ENCODE data around the gene AIG1.

DNA sequence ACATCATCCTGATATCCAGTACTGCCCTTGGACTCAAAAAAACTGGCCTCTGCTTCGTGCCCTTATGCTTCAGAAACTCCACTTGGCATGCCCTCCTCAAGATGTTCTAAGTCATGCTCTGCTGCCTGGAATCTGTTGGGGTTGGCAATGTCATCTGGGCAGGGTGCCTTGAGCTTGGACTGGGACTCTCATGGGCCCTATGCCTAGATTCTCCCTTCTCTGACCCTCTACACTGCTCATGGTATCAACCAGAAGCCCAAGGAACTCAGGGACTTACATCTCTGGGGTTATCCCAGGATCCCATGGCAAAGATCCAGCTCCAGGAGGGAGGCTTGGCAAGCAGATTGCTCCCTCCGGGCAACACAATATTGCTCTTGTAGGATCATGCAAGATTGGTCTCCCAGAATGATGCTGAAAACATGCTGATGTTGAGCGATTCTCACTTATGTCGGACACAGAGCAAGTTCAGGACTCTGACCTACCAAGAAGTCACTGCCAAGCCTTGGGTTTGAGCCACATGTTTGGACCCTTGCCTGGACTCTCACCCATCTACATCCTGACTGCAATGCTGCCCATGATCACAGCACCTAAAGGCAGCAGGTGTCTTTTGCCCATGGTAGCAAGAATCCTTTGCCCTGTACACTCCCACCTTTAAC, 301.0 kb downstream of the AIG1 start:
- TF ChIP-seq ZNF782 (CRISPR knock-in tag; IDR thresholded peaks at IDR 0.05; ENCODE audit: borderline replicate concordance) (no peak), MYNN (CRISPR knock-in tag; IDR thresholded peaks at IDR 0.05; ENCODE audit: low read depth) (no peak), HNRNPLL (IDR thresholded peaks at IDR 0.05; ENCODE audit: low read depth, low read length, poor library complexity, severe bottlenecking) (no peak), NFIC (IDR thresholded peaks at IDR 0.05; ENCODE audit: low read length) (no peak)
- TF ChIP-seq, protein P1, sequence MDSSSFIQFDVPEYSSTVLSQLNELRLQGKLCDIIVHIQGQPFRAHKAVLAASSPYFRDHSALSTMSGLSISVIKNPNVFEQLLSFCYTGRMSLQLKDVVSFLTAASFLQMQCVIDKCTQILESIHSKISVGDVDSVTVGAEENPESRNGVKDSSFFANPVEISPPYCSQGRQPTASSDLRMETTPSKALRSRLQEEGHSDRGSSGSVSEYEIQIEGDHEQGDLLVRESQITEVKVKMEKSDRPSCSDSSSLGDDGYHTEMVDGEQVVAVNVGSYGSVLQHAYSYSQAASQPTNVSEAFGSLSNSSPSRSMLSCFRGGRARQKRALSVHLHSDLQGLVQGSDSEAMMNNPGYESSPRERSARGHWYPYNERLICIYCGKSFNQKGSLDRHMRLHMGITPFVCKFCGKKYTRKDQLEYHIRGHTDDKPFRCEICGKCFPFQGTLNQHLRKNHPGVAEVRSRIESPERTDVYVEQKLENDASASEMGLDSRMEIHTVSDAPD (CRISPR knock-in tag; IDR thresholded peaks at IDR 0.05), result no peak

Measured in HepG2 (cell line).